Transverse colon (tissue), 4 donors: ENCODE results near the gene TMEM14B.

ENCODE experiments used
- EP300 ChIP-seq: sonication (generic); formaldehyde crosslinking; IDR thresholded peaks from one replicate; pipeline ENCODE4 v1.6.1; 2017; ENCODE audit warnings: antibody characterized with exemption, low read depth
- POLR2A ChIP-seq: fragments of 450-650 bp; IDR thresholded peaks from one replicate; pipeline ENCODE4 v1.6.1; 2016; ENCODE audit warnings: antibody characterized with exemption, mild to moderate bottlenecking, moderate library complexity
- POLR2AphosphoS5 ChIP-seq, 3 donors: sonication (generic); formaldehyde crosslinking; IDR thresholded peaks; one replicate each; pipeline ENCODE4 v1.6.1; 2016; ENCODE audit warnings: antibody characterized with exemption in 3 of 3
- TF ChIP-seq, protein P1 (sequence below), 5 experiments: fragments of 200-600 bp in 3 of 5; fragments of 450-650 bp in 2 of 5; sonication (generic) in 3 of 5; IDR thresholded peaks; 1 replicate in 2 of 5; 2 replicates in 3 of 5; pipeline ENCODE4 v1.5.1; 2016 to 2017; ENCODE audit warnings: antibody characterized with exemption in 5 of 5, inconsistent platforms in 3 of 5, mild to moderate bottlenecking in 2 of 5, moderate library complexity in 1 of 5

DNA sequence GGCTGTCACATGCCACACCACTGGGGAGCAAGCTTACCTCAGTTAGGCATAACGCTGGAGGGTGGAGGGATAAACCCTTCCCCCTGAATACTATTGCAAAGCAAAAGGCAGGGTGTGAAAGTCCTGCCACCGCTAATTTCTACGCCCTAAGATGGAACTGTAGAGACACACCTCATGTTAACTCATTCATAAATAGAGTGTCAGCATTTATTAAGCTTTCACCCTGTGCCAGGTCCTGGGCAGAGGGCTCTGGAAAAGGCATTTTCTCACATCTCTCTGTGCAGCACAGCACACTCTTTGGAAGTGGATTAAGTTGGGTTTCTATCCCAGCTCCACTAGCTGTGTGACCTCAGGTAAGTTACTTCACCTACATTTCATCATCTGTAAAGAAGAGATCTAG is 21.8 kb downstream of the TMEM14B start:
- TF ChIP-seq, protein P1, sequence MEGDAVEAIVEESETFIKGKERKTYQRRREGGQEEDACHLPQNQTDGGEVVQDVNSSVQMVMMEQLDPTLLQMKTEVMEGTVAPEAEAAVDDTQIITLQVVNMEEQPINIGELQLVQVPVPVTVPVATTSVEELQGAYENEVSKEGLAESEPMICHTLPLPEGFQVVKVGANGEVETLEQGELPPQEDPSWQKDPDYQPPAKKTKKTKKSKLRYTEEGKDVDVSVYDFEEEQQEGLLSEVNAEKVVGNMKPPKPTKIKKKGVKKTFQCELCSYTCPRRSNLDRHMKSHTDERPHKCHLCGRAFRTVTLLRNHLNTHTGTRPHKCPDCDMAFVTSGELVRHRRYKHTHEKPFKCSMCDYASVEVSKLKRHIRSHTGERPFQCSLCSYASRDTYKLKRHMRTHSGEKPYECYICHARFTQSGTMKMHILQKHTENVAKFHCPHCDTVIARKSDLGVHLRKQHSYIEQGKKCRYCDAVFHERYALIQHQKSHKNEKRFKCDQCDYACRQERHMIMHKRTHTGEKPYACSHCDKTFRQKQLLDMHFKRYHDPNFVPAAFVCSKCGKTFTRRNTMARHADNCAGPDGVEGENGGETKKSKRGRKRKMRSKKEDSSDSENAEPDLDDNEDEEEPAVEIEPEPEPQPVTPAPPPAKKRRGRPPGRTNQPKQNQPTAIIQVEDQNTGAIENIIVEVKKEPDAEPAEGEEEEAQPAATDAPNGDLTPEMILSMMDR (IDR thresholded peaks at IDR 0.05) = no peak
- TF ChIP-seq POLR2AphosphoS5 (IDR thresholded peaks at IDR 0.05) = no peak
- TF ChIP-seq POLR2A = no peak
- no peak for TF ChIP-seq EP300
